CD1c-positive myeloid dendritic cell (primary cell): ENCODE measurements around the gene HTT.
A peak's percentile ranks its signal among the peaks of the same experiment; 100 is the strongest.

ENCODE experiments used
- DNase-seq: peaks from one replicate; pipeline ENCODE4 v3.0.0-alpha.2; 2016; ENCODE audit errors: extremely low spot score

HTT gene

DNA sequence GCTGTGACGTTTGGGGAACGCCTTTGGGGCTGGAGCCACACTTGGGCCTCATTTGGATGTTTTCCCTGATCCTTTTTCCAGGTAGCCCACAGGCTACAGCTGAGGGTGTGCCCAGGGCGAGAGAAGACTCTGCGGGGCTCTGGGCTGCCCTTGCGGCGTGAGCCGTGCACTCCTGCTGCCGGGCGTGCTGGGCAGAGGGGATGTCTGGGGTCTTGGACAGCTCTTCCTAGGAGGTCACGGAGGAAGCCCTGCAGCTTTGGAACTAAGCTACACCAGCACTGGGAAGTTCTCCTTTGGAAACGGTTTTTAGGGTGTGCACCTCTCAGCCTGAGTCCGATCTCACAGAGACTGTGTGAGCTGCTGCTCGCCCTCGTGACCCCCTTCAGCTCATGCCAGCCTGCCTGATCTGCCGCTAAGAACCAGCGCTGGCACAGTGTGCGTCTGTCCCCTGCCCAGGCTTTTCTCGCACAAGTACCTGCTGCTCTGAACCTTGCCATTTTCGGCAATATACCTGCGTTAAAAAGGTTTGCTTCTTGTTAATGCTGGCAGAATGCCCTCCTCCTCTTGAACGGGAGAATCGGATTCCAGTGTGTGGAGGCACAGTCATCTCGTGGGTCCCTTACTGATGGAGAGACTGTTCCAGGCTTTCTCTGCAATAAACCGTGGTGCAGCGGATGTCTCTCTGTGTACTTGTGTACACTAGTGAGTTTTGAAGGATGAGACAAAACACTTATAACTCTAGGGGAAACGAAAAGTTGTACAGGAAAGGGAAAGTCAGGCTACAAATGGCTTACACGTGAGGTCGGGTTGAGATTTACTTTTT lies 188.8 kb downstream of the HTT start:
- no peak for DNase-seq

DNA sequence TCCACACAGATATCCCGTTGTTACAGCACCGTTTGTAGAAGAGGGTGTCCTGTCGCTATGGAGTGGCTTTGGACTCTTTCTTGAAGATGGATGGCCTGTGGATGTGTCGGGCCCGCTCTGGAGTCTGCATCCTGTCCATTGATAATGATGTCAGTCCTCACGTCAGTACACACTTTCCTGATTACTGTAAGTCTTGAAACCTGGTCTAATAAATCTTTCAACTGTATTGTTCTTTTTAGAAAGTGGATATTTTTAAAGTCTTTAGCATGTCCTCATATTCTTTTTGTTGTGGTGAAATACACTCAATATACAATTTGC lies 189.4 kb downstream of the HTT start:
- no peak for DNase-seq

DNA sequence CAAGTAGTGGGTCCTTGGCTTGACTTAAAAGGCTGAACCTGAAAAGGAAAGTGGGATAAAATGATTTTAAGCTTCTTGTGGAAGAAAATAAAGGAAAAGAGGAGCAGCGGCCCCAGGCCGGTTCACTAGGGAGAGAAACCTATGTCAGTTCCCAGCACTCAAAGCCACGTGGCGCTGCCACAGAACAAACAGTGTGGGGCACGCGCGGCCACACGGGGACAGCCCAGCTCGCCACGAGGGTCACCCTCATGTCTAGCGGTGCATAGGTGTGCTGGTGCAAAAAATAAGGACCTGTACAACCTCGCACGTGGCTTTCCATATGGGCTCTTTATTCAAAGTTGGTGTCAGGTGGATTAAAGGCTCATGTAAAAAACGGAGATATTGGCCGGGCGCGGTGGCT lies 191.6 kb downstream of the HTT start:
- DNase-seq, result no peak

DNA sequence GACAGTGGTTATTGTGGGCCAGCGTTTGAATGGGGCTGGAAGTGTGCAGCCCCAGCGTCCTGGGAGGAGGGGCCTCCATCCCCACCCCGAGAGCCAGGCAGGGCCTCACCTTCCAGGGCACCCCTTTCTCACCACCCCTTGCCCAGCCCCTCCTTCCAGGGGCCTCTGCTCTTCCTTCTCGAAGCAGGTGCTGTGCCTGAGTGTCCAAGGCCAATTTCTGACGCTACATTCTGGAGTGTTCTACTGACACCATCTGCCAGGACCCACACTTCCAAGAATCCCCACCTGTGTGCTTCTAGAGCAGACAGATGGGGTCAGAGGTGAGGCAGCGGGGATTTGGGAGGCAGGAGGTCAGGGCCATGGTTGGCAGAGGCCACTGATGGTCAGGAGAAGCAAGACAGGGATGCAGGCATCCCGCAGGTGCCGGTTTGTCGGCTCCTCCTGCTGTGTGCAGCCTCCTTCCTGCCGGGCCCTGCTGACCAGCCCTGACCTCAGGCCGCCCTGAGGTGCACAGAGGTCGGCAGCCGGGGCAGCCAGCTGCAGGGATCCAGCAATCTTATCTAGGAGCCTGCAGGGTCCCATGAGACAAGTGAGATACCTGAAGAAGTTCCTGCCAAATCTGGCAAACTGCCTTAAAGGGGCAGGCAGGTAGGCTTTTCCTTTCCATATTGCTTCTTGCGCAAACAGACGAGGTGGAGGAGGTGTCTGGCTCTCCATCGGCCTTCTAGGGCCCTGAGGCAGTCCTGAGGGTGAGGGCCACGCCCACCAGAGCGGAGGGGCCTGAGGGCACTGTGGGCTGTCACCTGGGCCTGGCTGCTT lies 193.3 kb downstream of the HTT start:
- DNase-seq, result no peak

DNA sequence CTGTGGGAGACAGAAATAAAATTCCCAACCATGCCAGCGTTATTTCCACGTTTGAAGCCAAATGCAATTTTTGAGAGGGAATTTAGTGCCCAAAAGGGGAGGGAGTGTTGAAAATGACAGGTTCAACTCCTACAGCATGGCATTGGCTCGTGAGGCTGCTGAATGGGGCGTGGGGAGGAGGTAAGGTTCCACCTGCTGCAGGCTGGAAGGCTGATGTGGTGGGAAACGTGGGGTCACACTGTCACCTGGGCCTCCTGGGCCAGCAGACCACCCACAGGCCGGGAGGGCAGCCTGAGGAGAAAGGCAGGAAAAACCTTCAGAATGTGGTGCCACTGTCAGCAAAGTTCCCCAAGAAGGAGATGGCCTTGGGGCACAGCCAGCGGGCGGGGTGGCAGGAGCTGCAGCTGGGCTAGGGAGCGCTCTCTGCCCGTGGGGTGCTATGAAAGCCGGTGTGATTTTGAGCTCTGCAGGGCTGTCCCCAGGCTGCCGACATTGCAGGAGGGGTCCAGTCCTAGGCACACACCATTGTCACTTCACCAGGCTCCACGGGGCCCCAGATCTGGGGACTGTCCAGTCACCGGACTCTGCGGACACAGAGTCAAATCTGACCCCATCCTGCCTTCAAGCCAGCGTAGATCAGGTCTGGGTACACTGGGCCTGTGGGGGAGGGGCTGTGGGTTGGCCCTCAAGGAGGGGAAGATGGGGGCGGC lies 194.1 kb downstream of the HTT start:
- no peak for DNase-seq

DNA sequence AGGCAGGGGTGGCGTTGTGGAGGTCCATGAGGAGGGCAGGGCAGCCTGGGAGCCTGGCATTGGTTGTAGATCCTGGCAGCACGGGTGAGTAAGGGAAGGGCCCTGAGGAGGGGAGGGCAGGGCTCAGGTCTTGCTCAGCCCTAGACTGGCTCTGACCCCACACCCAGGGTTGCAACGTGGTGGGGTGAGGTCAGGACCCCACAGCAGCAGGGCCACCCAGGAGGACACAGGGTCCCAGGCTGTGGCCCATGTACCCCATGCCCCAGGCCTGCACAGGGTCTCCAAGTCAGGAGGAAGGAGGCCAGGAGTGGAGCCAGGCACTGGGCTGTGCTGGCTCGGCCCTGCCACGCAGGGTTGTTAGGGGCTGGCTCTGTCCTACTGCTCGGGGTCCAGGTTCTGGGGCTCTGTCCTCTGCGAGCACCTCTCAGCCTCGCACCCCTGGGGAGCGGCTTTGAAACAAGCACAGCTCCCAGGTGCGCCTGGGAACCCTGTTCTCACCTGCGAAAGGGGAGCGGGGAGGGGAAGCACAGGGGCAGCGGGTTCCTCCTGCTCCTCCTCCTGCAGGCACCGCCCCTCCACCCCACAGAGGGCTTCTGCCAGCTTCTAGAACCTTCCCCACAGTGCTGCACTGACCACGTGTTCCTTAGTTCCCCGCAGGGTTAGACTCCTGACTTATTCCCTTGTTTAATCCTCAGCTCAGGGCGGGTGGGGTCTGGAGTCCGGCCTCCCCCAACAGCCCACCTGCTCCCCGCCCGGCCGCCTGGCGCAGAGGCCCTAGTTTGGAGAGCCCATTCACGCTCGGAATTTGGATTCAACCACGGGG lies 194.8 kb downstream of the HTT start:
- no peak for DNase-seq

DNA sequence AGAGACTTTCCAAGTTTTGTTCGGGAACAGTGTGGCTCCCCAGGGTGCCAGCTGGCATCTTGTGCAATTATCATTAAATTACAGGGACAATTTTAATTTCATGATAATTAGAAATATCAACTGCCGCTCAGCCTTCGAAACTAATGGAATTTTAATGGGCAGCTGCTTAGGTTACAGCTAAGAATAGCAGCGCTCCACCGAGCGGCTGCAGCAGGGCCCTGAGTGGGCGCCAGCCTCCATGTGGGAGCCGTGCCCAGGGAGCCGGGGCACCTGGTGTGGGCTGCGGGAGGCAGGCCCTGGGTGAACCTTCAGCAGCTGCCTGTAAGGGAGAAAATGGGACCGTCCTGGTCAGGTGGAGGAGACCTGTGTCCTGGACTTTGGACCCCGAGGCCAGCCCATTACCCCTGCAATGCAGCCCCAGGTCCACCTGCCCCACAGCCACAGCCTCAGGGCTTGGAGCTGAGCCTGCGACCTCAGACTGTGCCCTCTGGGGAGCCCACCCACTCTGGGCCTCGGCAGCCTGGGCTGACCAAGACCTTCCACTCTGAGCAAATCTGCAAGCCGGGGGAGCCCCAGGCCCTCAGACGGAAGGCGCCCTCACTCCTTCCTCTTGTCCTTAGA lies 195.6 kb downstream of the HTT start:
- no peak for DNase-seq

DNA sequence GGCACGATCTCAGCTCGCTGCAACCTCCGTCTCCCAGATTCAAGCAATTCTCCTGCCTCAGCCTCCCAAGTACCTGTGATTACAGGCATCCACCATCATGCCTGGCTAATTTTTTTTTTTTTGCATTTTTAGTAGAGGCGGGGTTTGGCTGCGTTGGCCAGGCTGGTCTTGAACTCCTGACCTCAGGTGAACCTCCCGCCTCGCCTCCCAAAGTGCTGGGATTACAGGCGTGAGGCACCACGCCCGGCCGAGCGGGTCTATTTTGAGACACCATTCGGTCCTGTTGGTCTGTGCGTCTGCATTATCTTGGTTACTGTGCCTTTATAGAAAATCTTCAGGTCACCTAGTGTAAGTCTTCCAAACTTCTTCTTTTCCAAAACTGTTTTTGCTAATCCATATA lies 196.7 kb downstream of the HTT start:
- DNase-seq, result no peak

DNA sequence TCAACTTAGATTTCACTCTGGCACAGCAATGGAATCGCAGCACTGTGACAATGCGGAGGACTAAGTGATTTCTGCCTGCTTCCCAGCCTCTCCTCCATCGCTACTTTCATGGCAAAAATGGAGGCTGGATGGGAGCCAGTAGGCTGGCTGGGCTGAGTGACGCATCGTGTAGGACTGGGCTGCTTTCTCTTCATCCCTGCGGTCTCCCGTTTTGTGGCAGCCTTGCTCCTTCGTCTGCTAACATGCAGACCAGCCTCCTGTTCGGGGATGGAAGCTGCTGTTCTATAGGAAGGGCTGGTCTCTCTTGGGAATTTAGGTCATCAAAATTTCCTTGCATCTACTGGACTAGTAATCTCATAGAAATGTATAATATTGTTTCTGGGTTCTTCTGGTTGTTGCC lies 202.5 kb downstream of the HTT start:
- DNase-seq, result no peak

DNA sequence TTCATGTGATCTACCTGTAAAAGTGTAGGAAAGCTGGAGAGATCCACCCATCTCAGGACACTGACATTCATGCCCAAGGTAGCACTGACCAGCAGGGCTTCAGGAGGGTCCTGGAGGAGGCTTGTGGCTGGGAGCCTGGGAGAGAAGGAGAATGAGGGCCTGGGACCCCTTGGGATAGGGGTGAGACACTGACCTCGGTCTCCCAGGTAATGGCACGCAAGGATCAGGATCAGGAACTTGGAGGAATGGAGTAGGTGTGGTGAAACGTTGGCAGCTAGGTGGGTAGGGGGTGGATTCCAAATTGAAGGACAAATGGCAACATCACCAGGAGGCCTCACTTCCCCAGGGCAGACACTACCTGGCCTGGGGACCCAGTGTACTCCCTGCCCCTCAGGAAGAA lies 206.0 kb downstream of the HTT start:
- no peak for DNase-seq

DNA sequence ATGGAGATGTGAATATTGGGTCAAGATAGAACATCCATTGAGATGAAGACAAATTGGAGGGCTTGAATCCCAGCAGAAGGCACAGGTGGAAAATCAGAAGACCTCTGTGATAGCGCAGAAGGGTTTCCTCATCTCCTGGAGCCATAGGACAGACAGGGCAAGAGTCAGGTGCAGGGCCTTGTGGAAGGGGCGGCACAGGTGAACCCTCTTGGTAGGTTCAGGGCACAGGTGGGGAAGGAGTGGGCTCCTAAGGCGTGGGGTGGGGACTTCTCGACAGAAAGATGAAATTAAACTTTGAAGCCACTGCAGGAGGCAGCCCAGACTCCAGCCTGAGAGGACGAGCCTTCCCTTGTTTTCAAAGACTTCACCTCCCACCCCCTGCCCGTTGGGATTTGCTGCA lies 209.0 kb downstream of the HTT start:
- DNase-seq, result no peak

DNA sequence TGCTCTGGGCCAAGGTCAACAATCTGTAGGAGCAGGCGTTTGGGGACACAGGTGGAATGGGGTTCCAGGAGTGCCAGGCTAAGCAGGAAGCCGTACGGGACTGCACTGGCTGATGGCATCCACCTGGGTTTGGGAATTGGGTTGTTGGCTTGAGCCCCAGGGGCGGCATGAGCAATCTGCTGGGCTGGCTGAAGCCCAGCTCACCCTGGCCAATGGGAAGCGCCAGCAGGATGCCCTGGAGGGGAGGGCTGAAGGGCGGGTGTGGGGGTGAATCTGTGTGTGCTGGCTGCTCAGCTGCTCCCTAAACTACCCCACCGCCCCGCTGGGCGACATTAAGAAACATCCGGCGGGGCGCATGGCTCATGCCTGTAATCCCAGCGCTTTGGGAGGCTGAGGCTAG lies 209.4 kb downstream of the HTT start:
- no peak for DNase-seq

DNA sequence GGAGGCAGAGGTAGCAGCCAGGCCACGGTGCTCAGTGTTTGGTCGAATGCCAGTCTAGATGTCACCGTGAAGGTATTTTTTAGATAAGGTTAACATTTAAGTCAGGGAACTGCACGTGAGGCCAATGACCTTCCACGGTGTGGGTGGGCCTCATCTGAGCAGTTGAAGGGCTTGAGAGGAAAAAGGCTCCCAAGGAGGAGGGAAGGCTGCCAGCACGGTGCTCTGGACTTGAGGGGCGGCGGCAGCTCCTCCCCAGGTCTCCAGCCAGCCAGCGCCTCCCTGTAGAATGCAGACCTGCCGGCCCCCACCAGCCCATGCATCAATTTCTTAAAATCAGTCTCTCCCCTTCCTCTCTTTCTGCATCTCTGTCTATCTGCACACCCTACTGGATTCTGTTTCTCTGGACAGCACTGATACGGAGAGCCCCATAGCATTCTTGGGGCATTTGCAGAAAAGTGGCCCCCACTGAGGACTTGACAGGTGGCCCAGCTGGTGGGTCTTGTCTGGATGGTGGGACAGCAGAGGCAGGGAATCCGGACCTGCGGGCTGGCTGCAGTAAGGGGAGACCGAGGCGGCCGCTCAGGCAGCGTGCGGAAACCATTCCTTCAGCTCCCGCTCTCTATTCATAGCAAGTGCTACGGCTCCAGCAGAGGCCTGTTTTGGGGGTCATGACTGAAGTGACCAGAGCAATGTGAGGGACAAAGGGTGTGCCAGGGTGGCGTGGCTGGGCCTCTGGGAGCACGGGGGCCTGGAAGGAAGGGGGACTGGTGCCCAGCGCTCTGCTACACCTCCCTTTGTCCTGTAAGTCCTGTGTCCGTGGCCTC lies 210.5 kb downstream of the HTT start:
- DNase-seq, result no peak

DNA sequence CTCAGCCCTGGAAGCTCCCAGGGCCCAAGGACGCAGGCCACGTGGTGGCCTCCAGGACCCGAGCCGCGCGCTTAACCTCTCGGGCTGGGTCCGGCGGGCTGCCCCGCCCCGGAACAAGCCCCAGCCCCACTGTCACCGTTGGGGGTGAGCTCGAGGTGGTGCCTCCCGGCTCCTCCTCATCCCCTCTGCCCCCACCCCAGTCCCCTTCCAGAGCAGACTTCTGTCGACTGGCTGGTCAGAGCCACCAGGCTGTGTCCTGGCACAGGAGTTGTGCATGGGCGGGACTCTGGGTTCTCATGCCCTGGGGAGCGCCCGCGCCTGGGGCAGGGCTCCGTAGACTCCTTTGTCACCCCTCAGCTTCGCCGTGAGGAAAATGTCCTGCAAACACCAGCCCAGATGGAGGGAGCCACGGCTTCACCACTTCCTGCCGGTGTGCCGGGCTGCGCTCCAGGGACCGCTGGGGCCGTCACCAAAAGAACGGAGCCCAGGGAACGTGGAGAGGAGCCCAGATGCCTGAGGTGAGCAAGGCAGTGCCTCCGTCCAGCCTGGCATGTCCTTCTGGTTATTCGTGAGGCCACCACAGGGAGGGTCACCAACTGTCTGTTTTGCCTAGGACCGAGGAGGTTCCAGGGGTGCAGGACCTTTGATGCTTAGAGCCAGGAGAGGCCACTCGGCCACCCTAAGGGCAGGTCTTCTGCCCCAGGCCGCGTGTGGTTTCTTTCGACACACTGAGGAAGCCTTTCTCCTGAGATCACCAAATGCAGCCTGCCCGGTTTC lies 211.3 kb downstream of the HTT start:
- DNase-seq, result peak; percentile 93

DNA sequence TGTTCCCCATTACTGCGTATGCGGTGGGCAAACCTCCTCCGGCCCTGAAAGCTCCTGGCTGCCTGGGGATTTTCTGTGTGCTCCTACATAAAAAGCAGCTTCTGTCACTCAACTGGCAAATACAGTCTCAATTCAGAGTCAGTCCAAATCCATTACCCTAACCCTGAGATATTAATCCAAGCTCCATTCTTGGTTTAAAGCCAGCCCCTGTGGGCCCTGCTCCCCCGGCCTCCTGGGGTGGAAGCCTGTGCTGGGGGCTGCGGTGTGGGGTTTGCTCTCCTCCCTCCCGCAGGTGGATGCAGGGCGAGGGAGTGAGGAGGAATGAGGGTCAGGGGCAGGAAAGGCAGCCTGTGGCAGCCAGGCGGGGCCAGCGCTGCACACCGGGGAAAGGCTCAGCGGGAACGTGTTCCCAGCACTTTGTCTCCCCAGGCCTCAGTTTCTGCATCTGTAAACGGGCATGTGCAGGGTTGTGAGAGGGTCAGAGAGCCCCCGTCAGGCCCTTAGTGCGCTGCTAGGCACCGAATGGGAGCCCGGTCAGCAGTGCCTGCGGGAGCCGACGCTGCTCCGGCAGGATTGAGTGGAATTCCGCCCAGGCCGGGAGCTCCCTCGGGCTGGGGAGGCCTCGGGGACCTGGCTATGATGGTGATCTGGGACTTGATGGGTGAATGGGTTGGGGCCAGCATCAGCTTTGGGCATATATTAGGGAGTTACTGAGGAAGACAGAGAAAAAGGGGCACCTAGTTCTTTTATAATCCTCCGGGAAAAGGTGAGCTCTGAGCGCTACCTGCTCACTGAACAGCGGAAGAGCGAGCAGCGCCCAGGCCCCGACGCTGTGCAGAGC lies 212.1 kb downstream of the HTT start:
- DNase-seq, result no peak

DNA sequence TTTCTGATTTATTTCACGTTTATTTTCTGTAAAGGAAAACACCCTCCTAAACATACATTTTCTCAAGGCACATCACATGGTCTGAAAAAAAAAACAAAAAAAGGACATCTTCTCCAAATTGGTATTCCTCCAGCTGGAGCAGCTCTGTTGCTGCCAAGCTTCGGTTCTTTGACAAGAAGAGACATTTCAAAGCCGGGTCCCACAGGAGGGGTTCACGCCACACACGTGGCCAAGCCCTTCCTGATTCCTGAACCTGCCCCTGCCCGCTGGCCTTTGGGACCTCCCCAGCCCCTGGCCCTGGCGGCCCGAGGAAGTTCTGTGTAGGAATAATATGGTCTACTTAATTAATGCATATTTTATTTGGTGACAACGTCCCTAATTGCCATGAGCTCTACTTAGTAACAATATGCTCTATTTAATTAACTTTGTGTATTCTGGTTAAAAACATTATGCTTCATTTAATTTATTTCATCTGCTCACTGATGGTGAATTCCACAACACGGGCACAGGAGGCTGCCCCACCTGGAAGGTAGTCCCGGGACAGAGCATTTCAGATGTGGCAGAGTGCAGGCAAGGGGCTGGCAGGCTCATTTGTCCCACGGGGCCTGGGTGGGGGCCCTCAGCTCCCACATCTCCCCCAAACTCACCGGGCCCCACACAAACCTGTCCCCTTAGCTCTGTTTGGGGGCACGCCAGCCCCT lies 212.9 kb downstream of the HTT start:
- no peak for DNase-seq

DNA sequence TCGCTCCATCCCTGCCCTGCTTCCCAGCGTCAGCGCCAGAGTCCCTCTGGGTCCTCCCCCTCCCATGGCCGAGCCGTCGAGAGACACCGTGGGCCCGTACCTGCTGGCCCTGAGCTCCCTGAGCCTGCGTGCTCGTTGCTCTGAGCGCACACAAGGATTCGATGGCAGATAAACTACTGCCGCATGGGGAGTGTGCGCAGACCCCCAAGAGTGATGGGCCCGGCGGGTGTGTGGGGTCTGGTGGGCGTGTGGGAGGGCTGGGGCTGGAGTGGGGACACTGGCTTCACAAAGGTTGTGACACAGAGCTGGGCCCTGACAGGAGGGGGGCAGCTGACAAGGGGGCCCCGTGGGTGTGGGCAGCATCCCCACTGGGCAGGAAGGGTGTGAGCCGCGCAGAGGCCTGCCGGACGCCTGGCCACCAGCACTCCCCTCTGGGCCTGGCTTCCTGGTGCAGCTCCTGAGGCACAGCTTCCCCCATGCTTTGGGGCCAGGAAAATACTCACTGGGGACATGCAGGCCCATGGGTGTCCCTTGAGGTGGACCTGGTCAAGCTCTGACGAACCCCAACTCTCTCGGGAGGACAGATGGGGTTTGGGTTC lies 213.6 kb downstream of the HTT start:
- no peak for DNase-seq

DNA sequence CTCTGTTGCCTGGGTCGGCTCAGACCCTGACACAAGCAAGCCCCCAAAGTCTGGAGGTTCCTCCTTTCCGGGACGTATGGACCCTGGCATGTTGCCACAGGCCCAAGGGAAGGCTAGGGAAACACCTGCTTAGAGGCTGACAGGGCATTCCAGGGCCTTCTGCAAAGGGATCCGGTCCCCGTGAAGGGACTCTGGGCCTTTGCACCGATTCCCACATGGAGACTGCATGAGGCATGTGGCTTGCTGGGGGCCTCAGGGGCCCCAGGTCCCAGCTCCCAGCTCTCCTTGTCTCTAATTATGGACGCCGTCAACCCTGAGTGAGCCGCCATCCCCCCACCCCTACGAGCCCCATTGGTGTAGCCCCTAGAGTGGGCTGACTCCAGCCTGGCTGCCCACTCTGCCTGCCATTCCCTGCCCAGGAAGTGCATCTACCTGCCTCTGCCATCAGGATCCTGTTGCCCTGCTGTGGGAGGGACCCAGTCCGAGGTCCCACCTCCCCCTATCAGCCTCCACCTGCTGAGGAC lies 214.2 kb downstream of the HTT start:
- DNase-seq, result no peak
